Lower leg skin (tissue), 4 donors: ENCODE measurements around the gene PTPRB. TPM values are rescaled to one million over a fixed set of nuclear protein-coding genes. Genes with fewer than 3 reads are reported as not detected.

Source experiments
- DNase-seq, 2 donors: peaks; one replicate each; pipeline ENCODE4 v3.0.0-alpha.2; 2019; ENCODE audit warnings: low spot score in 2 of 2
- H3K4me3 ChIP-seq: fragments of 200-600 bp; sonication (generic); 2 replicates; pipeline ENCODE4 v1.5.1; 2017; ENCODE audit warnings: mild to moderate bottlenecking, low read depth; ENCODE audit not compliant: poor library complexity, severe bottlenecking
- POLR2A ChIP-seq, 2 donors: fragments of 450-650 bp; IDR thresholded peaks; one replicate each; pipeline ENCODE4 v1.6.1; 2016 to 2017; ENCODE audit warnings: antibody characterized with exemption in 2 of 2, mild to moderate bottlenecking in 1 of 2, moderate library complexity in 1 of 2
- WGBS, 2 donors: methylation state at CpG; one replicate each; pipeline ENCODE4 v1.1.5; 2018; 5-methylcytosine and 5-hydroxymethylcytosine counted together
- intact Hi-C: fragments of 100-400 bp; cut with DNase I; formaldehyde crosslinking; loops from one replicate; pipeline ENCODE4 v1.15.0; 2023; ENCODE audit warnings: low total_unique reads
- total RNA-seq, 4 donors: library from RNA; depleted of rRNA; stranded (reverse); fragments of >200 nt; gene quantifications; one replicate each; pipeline ENCODE4 v1.1.0, GENCODE V29; 2016
- TF ChIP-seq, protein P1 (sequence below), 3 donors: fragments of 450-650 bp; IDR thresholded peaks; one replicate each; pipeline ENCODE4 v1.5.1; 2016; ENCODE audit warnings: antibody characterized with exemption in 3 of 3, mild to moderate bottlenecking in 3 of 3, moderate library complexity in 2 of 3

Gene PTPRB
- total RNA-seq, 4 donors from 2014 or later: 2.9 to 12.1 (median 6.1) TPM

DNA sequence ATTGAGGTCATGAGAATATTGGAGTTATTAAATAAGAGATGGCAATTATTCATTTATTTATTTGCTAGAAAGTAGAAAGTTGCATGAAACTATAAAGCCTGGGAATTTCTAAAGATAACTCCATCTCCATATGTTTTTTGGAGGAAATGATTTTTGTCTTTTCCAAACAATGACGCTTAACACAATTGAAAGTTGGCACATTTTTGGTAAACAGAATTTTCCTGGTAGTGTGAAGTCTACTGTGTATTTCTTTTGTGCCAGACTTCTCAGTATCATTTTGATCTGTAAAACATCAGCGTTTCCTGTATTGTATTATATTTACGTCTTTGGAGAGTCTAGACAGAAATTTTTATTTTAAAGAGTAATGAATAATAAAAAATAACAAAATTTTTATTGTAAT, 33.7 kb upstream of the PTPRB start:
- TF ChIP-seq, protein P1, sequence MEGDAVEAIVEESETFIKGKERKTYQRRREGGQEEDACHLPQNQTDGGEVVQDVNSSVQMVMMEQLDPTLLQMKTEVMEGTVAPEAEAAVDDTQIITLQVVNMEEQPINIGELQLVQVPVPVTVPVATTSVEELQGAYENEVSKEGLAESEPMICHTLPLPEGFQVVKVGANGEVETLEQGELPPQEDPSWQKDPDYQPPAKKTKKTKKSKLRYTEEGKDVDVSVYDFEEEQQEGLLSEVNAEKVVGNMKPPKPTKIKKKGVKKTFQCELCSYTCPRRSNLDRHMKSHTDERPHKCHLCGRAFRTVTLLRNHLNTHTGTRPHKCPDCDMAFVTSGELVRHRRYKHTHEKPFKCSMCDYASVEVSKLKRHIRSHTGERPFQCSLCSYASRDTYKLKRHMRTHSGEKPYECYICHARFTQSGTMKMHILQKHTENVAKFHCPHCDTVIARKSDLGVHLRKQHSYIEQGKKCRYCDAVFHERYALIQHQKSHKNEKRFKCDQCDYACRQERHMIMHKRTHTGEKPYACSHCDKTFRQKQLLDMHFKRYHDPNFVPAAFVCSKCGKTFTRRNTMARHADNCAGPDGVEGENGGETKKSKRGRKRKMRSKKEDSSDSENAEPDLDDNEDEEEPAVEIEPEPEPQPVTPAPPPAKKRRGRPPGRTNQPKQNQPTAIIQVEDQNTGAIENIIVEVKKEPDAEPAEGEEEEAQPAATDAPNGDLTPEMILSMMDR (IDR thresholded peaks at IDR 0.05): no peak
- WGBS, 2 donors: 51 to 65% methylated on average over 3 of the region's 3 CpGs
- intact Hi-C loops: no loop called here
- DNase-seq: no peak
- no peak overlapping the region for H3K4me3 ChIP-seq

DNA sequence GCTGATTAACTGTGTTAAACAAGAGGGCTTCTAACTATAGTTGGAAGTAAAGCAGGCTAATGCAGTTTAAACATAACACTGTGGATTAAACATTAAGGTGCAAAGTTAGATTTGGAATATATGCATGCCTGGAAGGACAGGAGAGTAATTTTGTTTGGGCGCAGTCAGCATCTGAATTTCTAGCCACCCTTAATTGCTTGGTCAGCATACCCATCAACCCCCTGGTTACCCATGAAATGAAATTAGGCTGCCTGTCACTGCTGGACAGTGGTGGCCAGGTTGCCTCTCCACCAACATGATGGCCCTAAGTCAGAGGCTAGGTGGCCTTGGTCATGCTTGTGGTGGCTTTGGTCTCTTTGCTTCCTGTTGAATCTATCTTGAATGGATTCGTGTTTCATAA, 30.0 kb upstream of the PTPRB start:
- TF ChIP-seq, protein P1 (IDR thresholded peaks at IDR 0.05): no peak
- TF ChIP-seq POLR2A (IDR thresholded peaks at IDR 0.05): no peak
- intact Hi-C loops: no loop called here
- H3K4me3 ChIP-seq: no peak overlapping the region
- no peak for DNase-seq
- 92 to 96% methylated on average over 2 of the region's 2 CpGs for WGBS, 2 donors

DNA sequence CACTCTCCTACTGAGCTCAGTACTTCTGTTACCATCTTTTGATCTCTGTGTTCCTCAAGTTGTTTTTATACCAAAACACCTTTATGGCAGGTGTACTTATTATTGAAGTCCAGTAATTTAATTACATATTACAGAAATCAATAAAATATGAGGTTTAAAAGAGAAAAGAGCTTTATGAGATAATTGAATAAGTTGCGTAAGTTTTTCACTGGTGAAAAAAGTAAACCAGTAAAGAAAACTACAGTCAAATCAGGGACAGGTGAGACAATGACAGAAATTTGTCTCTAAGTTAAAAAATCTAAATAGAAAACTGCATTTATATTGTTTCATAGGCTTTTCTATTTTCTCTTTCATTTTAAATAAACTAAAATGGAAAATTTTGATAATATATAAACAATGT, 29.1 kb upstream of the PTPRB start:
- 96 to 98% methylated on average over 1 of the region's 1 CpG for WGBS, 2 donors
- no peak for DNase-seq
- TF ChIP-seq, protein P1 (IDR thresholded peaks at IDR 0.05): no peak
- TF ChIP-seq POLR2A (IDR thresholded peaks at IDR 0.05): no peak
- intact Hi-C loops: no loop called here
- H3K4me3 ChIP-seq: no peak overlapping the region

DNA sequence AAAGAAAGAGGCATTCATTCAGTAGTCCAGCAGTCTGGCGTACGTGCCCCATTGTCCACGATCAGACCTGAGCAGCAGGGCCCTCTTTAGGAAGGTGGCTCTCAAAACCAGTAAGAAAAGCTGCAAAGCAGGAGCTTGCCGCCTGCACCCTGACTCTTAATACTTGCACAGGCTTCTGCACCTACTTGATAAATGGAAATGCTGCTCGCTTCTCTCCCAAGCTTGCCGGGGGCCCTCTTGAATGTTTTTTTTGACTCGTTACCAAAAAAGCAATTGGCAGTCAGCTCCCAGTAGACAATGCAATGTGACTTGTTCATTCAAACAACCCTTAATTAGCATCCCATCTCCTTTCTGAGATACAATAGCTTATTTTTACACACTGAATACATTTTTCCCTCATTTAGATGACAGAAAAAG, 27.2 kb upstream of the PTPRB start:
- 40 to 57% methylated on average over 7 of the region's 7 CpGs for WGBS, 2 donors
- TF ChIP-seq POLR2A (IDR thresholded peaks at IDR 0.05): no peak
- TF ChIP-seq, protein P1 (IDR thresholded peaks at IDR 0.05): no peak
- H3K4me3 ChIP-seq: no peak overlapping the region
- no peak for DNase-seq
- intact Hi-C loops: no loop called here

DNA sequence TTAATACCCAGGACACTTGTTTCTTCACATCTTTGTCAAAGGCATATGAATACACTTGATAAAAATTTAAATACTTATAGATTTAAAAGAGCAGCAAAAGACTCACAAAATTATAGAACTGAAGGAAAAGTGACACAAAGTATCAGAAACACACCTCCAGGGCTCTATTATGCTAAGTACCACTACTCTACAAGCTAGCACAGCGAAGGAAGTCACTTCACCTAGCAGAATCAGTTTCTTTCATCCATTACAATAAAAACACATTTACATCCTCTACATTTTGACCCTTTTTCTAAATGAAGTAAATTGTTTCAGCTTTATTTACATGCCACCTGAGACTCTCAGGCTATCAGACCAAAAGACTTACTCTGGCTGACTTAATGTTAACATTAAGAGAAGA, 26.6 kb upstream of the PTPRB start:
- H3K4me3 ChIP-seq: no peak overlapping the region
- TF ChIP-seq, protein P1 (IDR thresholded peaks at IDR 0.05): no peak
- no peak for TF ChIP-seq POLR2A (IDR thresholded peaks at IDR 0.05)
- intact Hi-C loops: no loop called here
- no peak for DNase-seq
- WGBS, 2 donors: 95 to 97% methylated on average over 1 of the region's 1 CpG

DNA sequence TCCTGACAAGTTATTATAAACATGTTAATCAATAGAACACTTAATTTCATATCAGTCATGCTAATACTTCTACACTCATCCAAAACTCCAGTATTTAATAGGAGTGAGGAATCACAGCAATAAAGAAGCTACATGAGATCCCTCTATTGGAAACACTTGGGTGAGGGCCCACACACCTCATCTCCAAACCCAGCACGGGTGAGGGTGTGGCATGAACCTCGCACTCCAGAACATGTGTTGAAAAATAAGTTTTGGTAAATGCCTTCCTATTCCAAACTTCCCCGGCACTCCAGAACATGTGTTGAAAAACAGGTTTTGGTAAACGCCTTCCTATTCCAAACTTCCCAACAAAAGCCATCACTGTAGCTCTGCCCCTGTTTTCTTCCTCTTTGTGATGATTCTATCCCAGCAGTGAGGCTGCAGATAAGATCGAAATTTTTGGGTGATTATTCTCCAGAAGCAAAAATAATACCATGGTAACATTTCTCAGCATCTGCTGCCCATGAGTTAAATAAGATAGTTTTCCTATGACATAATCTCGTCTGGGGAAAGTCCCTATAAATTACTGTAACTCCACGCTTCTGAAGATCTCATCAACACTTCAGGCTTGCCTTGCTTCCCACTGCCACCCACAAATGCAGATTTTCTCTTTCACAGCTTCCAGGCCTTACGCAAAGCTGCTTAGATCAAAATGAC, 24.4 kb upstream of the PTPRB start:
- WGBS, 2 donors: 21 to 22% methylated on average over 8 of the region's 8 CpGs

More for the DNA sequence above, 24.4 kb upstream of the PTPRB start:
- no peak overlapping the region for H3K4me3 ChIP-seq
- intact Hi-C loops: no loop called here
- TF ChIP-seq, protein P1 (IDR thresholded peaks at IDR 0.05): no peak
- no peak for TF ChIP-seq POLR2A (IDR thresholded peaks at IDR 0.05)
- no peak for DNase-seq
